Measurements from ENCODE around the gene FSIP1.

The FSIP1 gene

GRCh38 chr15:39618063-39618823, 164.4 kb downstream of the FSIP1 start:
- TF ChIP-seq GATA2 (IDR thresholded peaks at IDR 0.05; ENCODE audit: low read depth, low read length) (no peak), GATA3 (IDR thresholded peaks at IDR 0.05; ENCODE audit: low read depth, low read length) (no peak)

- no peak for TF ChIP-seq GATA2 (IDR thresholded peaks at IDR 0.05; ENCODE audit: low read depth, low read length)
- no peak for TF ChIP-seq GATA3 (IDR thresholded peaks at IDR 0.05; ENCODE audit: low read depth, low read length)
Measured at GRCh38 chr15:39616731-39617455, 165.7 kb downstream of the FSIP1 start.

GRCh38 chr15:39613861-39614260, 168.8 kb downstream of the FSIP1 start:
- TF ChIP-seq GATA2 (IDR thresholded peaks at IDR 0.05; ENCODE audit: low read depth, low read length) (no peak), GATA3 (IDR thresholded peaks at IDR 0.05; ENCODE audit: low read depth, low read length) (no peak)

GRCh38 chr15:39613271-39613670, 169.4 kb downstream of the FSIP1 start:
- TF ChIP-seq GATA2 (IDR thresholded peaks at IDR 0.05; ENCODE audit: low read depth, low read length) (no peak), GATA3 (IDR thresholded peaks at IDR 0.05; ENCODE audit: low read depth, low read length) (no peak)

- TF ChIP-seq GATA2 (IDR thresholded peaks at IDR 0.05; ENCODE audit: low read depth, low read length), result no peak
- TF ChIP-seq GATA3 (IDR thresholded peaks at IDR 0.05; ENCODE audit: low read depth, low read length), result no peak
Measured at GRCh38 chr15:39610665-39611064, 172.0 kb downstream of the FSIP1 start.

- TF ChIP-seq GATA2 (IDR thresholded peaks at IDR 0.05; ENCODE audit: low read depth, low read length), result no peak
- TF ChIP-seq GATA3 (IDR thresholded peaks at IDR 0.05; ENCODE audit: low read depth, low read length), result no peak
Measured at GRCh38 chr15:39609166-39609916, 173.3 kb downstream of the FSIP1 start.

- no peak for TF ChIP-seq GATA3 (IDR thresholded peaks at IDR 0.05; ENCODE audit: low read depth, low read length)
Measured at GRCh38 chr15:39608185-39609139, 174.2 kb downstream of the FSIP1 start.

GRCh38 chr15:39605146-39605545, 177.5 kb downstream of the FSIP1 start:
- no peak for TF ChIP-seq GATA3 (IDR thresholded peaks at IDR 0.05; ENCODE audit: low read depth, low read length)
- no peak for TF ChIP-seq GATA2 (IDR thresholded peaks at IDR 0.05; ENCODE audit: low read depth, low read length)

- TF ChIP-seq GATA3 (IDR thresholded peaks at IDR 0.05; ENCODE audit: low read depth, low read length), result no peak
- TF ChIP-seq GATA2 (IDR thresholded peaks at IDR 0.05; ENCODE audit: low read depth, low read length), result no peak
Measured at GRCh38 chr15:39602143-39602542, 180.5 kb downstream of the FSIP1 start.

GRCh38 chr15:39599871-39600270, 182.8 kb downstream of the FSIP1 start:
- TF ChIP-seq GATA3 (IDR thresholded peaks at IDR 0.05; ENCODE audit: low read depth, low read length) (no peak), GATA2 (IDR thresholded peaks at IDR 0.05; ENCODE audit: low read depth, low read length) (no peak)

GRCh38 chr15:39598958-39599845, 183.4 kb downstream of the FSIP1 start:
- TF ChIP-seq GATA2 (IDR thresholded peaks at IDR 0.05; ENCODE audit: low read depth, low read length), result no peak
- TF ChIP-seq GATA3 (IDR thresholded peaks at IDR 0.05; ENCODE audit: low read depth, low read length), result no peak

GRCh38 chr15:39598186-39598850, 184.3 kb downstream of the FSIP1 start:
- TF ChIP-seq GATA3 (IDR thresholded peaks at IDR 0.05; ENCODE audit: low read depth, low read length), result no peak
- no peak for TF ChIP-seq GATA2 (IDR thresholded peaks at IDR 0.05; ENCODE audit: low read depth, low read length)
